Upper lobe of left lung (tissue), 6 donors: ENCODE results near the gene HLA-DRB1. TPM values are rescaled to one million over a fixed set of nuclear protein-coding genes. Genes with fewer than 3 reads are reported as not detected.

Experiments
- ATAC-seq, 2 donors: fragments of 200-7000 bp; cut with Tn5 transposase; one replicate each; pipeline ENCODE4 v1.9.1; 2022; ENCODE audit warnings: mild to moderate bottlenecking in 2 of 2, moderate library complexity in 2 of 2; ENCODE audit not compliant: low FRiP score in 2 of 2
- DNase-seq, 2 donors: peaks; one replicate each; pipeline ENCODE4 v3.0.0-alpha.2; 2019 to 2020
- H3K27ac ChIP-seq, 4 donors: fragments of 200-600 bp; sonication (generic); one replicate each; pipeline ENCODE4 v1.5.1; 2016 to 2019
- H3K27me3 ChIP-seq, 4 donors: fragments of 200-600 bp; sonication (generic); one replicate each; pipeline ENCODE4 v1.5.1; 2017 to 2019
- H3K36me3 ChIP-seq, 4 donors: fragments of 200-600 bp; sonication (generic); one replicate each; pipeline ENCODE4 v1.5.1; 2016 to 2019
- H3K4me1 ChIP-seq, 4 donors: fragments of 200-600 bp; sonication (generic); one replicate each; pipeline ENCODE4 v1.5.1; 2018 to 2019
- H3K4me3 ChIP-seq, 4 donors: fragments of 200-600 bp; sonication (generic); one replicate each; pipeline ENCODE4 v1.5.1; 2017 to 2019; ENCODE audit warnings: mild to moderate bottlenecking in 2 of 4, moderate library complexity in 1 of 4
- H3K9me3 ChIP-seq, 4 donors: fragments of 200-600 bp; sonication (generic); one replicate each; pipeline ENCODE4 v1.5.1; 2018 to 2019
- EP300 ChIP-seq, 4 donors: sonication (generic); formaldehyde crosslinking; IDR thresholded peaks; one replicate each; pipeline ENCODE4 v1.5.1; 2017; ENCODE audit warnings: antibody characterized with exemption in 4 of 4, control low read depth in 2 of 4
- POLR2A ChIP-seq, 4 donors: fragments of 450-650 bp; IDR thresholded peaks; one replicate each; pipeline ENCODE4 v1.5.1; 2016 to 2017; ENCODE audit warnings: antibody characterized with exemption in 4 of 4, mild to moderate bottlenecking in 2 of 4
- POLR2AphosphoS5 ChIP-seq, 2 donors: sonication (generic); formaldehyde crosslinking; IDR thresholded peaks; one replicate each; pipeline ENCODE4 v1.5.1; 2017; ENCODE audit warnings: antibody characterized with exemption in 2 of 2
- WGBS, 2 donors: methylation state at CpG; one replicate each; pipeline ENCODE4 v1.1.5; 2017 to 2018; 5-methylcytosine and 5-hydroxymethylcytosine counted together
- total RNA-seq, 6 donors: library from RNA; depleted of rRNA in 4 of 6; stranded (reverse); fragments of >200 nt in 4 of 6; gene quantifications; one replicate each; pipeline versions ENCODE4 v1.1.0 to v1.2.1, GENCODE V29; 2016 to 2021
- TF ChIP-seq, protein P1 (sequence below), 6 experiments: fragments of 450-650 bp in 4 of 6; fragments of 200-600 bp in 2 of 6; sonication (generic) in 2 of 6; IDR thresholded peaks; one replicate each; pipeline ENCODE4 v1.5.1; 2016 to 2019; ENCODE audit warnings: antibody characterized with exemption in 6 of 6
- donor health status: DM: no; HTN: no; CAD: no; lungs with moderate emphysema.
- donor health status: DM: no; HTN: yes; CAD: no; lungs with severe emphysema.

Gene HLA-DRB1
- total RNA-seq, 6 donors from 2014 or later = 133 to 1,304 (median 370) TPM

- H3K4me1 ChIP-seq = peaks cover 0 to 5% (median 0%) of the 10 kb centered on the region in 4 donors
- H3K27me3 ChIP-seq = no peaks in the 10 kb centered on the region
- peak overlapping the region in 2 of 4 donors; percentile 21 to 25 for H3K4me3 ChIP-seq
- peak overlapping the region; percentile 67 to 80 (median 78) for H3K27ac ChIP-seq
- TF ChIP-seq, protein P1, sequence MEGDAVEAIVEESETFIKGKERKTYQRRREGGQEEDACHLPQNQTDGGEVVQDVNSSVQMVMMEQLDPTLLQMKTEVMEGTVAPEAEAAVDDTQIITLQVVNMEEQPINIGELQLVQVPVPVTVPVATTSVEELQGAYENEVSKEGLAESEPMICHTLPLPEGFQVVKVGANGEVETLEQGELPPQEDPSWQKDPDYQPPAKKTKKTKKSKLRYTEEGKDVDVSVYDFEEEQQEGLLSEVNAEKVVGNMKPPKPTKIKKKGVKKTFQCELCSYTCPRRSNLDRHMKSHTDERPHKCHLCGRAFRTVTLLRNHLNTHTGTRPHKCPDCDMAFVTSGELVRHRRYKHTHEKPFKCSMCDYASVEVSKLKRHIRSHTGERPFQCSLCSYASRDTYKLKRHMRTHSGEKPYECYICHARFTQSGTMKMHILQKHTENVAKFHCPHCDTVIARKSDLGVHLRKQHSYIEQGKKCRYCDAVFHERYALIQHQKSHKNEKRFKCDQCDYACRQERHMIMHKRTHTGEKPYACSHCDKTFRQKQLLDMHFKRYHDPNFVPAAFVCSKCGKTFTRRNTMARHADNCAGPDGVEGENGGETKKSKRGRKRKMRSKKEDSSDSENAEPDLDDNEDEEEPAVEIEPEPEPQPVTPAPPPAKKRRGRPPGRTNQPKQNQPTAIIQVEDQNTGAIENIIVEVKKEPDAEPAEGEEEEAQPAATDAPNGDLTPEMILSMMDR (IDR thresholded peaks at IDR 0.05) = no peak
- TF ChIP-seq POLR2A (IDR thresholded peaks at IDR 0.05) = peak in 1 of 4 donors; percentile 30
- TF ChIP-seq POLR2AphosphoS5 (IDR thresholded peaks at IDR 0.05) = peak in 1 of 2 donors; percentile 27
- no peak for TF ChIP-seq EP300 (IDR thresholded peaks at IDR 0.05)
- no peaks in the 10 kb centered on the region for H3K9me3 ChIP-seq
- DNase-seq = peak in 1 of 2 donors; percentile 82
- peak; percentile 97 to 98 for ATAC-seq
- 11 to 16% methylated on average over 8 of the region's 8 CpGs for WGBS, 2 donors
- no peaks in the 10 kb centered on the region for H3K36me3 ChIP-seq
Observed at GRCh38 chr6:32609731-32610640, 20.3 kb upstream of the HLA-DRB1 start.

- Histone ChIP-seq H3K27me3 (no peaks in the 10 kb centered on the region), H3K27ac (peak overlapping the region; percentile 65 to 75 (median 66)), H3K36me3 (no peaks in the 10 kb centered on the region), H3K4me1 (peaks cover 0 to 5% (median 0%) of the 10 kb centered on the region in 4 donors), H3K4me3 (no peak overlapping the region), H3K9me3 (no peaks in the 10 kb centered on the region)
- no peak for DNase-seq
- no peak for ATAC-seq
- TF ChIP-seq POLR2AphosphoS5 (IDR thresholded peaks at IDR 0.05) (no peak), EP300 (IDR thresholded peaks at IDR 0.05) (no peak), POLR2A (IDR thresholded peaks at IDR 0.05) (no peak)
- TF ChIP-seq, protein P1 (IDR thresholded peaks at IDR 0.05) = no peak
- 64 to 80% methylated on average over 2 to 3 of the region's 3 CpGs for WGBS, 2 donors
Observed at GRCh38 chr6:32609391-32609730, 19.7 kb upstream of the HLA-DRB1 start.

DNA sequence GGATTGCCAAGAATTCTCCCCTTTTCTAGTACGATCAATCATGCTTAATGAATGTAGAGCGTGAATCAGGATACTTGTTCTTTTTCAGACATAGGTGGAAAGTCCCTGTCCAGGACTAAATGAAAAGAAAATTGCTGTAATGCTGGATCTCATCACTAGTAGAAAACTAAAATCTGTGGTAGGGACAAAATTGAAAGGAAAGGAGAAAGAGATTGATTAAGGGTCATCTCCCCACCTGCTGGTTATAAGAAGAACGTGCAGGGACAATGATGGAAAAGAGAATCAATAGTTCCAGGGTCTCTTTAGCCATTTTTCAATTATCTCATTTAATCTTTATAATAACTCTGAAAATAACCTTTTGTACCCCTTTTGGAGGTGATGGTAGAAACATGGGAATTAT, 18.7 kb upstream of the HLA-DRB1 start:
- H3K27ac ChIP-seq = peak overlapping the region in 1 of 4 donors; percentile 75
- TF ChIP-seq EP300 (IDR thresholded peaks at IDR 0.05) = no peak
- no peak for TF ChIP-seq POLR2AphosphoS5 (IDR thresholded peaks at IDR 0.05)
- TF ChIP-seq, protein P1 (IDR thresholded peaks at IDR 0.05) = peak in 1 of 6 experiments; percentile 23

DNA sequence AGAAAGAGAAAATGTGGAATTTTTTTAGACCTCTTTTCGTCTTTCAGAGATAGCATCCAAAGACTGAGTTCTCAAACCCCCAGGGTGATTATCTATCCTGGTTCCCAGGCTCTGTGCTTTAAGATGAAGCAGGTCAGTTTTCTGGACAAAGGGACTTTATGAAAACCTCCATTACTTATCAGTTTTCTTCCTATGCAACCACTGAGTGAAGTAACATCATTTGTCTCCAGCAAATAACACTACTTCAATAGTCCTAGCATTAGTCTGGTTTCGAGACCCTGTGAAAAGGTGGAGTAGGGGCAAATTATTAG, 18.3 kb upstream of the HLA-DRB1 start:
- H3K27ac ChIP-seq = no peak overlapping the region
- no peaks in the 10 kb centered on the region for H3K27me3 ChIP-seq
- H3K4me3 ChIP-seq = no peak overlapping the region
- no peaks in the 10 kb centered on the region for H3K9me3 ChIP-seq
- H3K36me3 ChIP-seq = no peaks in the 10 kb centered on the region
- DNase-seq = no peak
- no peak for ATAC-seq
- H3K4me1 ChIP-seq = peaks cover 0 to 5% (median 0%) of the 10 kb centered on the region in 4 donors
- TF ChIP-seq POLR2A (IDR thresholded peaks at IDR 0.05) (no peak), POLR2AphosphoS5 (IDR thresholded peaks at IDR 0.05) (no peak), EP300 (IDR thresholded peaks at IDR 0.05) (no peak)
- TF ChIP-seq, protein P1 (IDR thresholded peaks at IDR 0.05) = no peak
- 21 to 75% methylated on average over 2 of the region's 2 CpGs for WGBS, 2 donors

More for the DNA sequence above, 18.7 kb upstream of the HLA-DRB1 start:
- no peak for ATAC-seq
- WGBS, 2 donors = 32 to 54% methylated on average over 3 of the region's 3 CpGs
- Histone ChIP-seq H3K4me3 (no peak overlapping the region), H3K27me3 (no peaks in the 10 kb centered on the region), H3K36me3 (no peaks in the 10 kb centered on the region), H3K4me1 (peaks cover 0 to 5% (median 0%) of the 10 kb centered on the region in 4 donors), H3K9me3 (no peaks in the 10 kb centered on the region)
- no peak for DNase-seq
